ENCODE measurements around the gene CAPN5.

Gene CAPN5

GRCh38 chr11:77138106-77138649 lies 71.4 kb downstream of the CAPN5 start:
- no peak for DNase-seq

DNA sequence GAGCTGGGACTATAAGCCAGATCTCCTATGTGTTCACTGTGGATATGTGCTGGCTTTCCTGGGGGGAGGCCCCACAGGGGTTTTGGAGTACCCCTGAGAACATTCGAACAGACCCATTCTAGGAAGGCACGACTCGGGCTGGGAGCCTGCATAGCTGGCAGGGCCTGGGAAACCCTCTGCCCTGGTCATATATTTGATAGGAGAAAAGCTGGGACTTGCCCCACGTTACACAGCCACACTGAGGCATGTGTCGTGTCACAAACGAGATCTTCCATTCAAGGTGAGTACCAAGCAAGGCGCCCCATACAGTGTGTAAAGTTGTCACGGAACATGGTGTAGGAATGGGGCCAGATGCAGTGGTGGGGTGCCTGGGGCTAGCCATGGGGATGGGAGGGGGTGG lies 72.4 kb downstream of the CAPN5 start:
- DNase-seq: no peak

DNA sequence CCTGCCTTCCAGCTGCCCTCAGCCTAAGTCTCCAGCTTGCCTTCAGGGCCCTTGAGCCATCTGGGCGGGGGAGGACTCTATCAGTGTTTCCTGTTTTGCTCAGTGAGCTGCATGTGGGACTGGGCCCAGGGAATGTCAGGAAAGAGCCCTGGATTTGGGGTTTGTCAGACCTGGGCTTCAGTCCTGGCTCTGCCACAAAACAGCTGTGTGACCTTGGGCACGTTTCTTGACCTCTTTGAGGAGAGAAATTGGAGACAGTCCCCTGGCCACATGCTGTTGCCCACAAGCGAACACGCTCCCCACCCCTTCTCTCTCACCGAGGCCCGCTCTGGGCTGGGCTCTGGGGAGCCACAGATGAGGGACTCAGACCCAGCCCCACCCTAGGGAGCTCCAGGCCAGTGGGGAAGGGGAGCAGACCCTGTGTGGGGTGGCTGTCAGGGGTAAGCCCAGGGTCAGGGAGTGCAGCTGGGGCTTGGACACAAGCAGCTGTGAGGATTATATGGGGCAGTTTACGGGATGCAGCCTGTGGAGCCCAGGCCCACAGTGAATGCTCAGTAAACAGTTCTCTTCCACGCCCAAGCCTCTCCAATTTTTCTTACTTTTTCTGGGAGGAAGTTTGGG lies 73.6 kb downstream of the CAPN5 start:
- no peak for DNase-seq

DNA sequence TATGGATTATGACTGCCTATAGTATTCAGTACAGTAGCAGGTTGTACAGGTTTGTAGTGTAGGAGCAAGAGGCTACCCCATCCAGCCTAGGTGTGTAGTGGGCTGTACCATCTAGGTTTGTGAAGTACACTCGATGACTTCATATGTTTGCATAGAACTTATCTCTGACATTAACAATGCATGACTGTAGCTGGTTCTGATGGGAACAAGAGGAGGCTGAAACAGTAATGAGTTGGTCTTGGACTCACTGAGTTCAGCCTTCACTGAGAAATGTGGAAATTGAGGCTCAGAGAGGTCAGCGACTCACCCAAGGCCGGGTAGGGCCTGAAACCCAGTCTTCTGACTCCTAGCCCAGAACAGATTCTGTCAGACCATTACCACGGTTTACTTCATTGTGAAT lies 74.3 kb downstream of the CAPN5 start:
- no peak for DNase-seq

GRCh38 chr11:77141475-77141874 lies 74.7 kb downstream of the CAPN5 start:
- no peak for DNase-seq

- no peak for DNase-seq
Measured at GRCh38 chr11:77142091-77142975, 75.6 kb downstream of the CAPN5 start.

DNA sequence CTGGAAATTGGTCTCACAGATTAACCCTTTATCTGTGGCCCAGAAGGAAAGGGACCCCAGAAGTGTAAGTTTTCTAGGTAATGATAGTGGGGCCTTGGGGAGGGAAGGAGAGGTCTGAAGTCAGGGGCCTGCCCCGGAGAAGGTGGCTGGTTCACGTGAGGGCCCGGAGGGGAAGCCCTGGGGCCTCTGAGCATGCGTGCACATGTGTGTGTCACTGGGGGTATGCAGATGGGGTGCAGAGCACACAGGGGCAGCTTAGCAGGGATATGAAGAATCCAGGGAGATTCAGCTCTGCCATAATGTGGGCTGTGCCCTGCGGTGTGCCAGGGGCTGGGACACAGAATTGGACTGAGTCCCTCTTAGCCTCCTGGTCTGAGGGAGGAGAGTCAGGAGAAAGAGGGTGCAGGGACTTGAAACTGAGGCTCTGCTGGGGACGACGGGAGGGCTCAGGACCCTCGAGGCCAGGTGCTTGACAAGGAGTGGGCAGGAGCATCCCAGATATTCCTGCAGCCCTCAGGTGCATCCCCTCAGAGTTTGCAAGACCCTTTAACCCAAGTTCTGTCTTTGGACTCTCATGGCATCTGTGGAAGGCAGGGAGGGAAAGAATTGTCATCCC lies 76.7 kb downstream of the CAPN5 start:
- DNase-seq: no peak

DNA sequence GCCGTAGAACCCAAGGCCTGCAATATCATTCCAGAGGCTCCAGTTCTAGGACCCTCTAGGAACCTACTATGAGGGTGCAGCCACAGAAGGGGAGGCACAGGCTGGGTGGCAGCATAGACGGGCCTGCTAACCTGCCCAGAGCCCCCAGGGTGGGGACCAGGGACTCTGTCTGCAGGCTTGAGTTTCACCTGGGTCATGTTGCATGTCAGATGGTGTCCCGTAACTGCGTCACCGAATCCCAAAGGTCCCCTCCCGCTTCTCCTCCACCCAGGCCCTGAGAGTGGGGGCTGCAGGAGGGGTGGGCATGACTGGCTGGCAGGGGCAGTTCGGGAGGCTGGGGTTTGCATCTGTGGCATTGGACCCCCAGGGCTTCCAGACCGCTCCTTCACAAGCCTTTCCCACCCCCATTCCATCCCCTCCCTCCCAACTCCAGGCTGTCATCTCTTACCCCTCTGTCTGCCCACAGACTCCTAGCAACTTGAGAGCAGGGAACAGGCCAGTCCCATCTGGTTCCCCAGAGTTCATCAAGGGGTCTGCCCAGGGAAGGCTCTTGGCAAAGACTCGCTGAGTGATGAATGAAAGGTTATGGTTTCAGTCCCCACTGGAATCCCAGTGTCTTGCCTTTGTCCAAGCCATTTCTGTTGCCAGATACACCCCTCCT lies 77.6 kb downstream of the CAPN5 start:
- DNase-seq: no peak

- DNase-seq: no peak
Measured at GRCh38 chr11:77144857-77145428, 78.2 kb downstream of the CAPN5 start.

DNA sequence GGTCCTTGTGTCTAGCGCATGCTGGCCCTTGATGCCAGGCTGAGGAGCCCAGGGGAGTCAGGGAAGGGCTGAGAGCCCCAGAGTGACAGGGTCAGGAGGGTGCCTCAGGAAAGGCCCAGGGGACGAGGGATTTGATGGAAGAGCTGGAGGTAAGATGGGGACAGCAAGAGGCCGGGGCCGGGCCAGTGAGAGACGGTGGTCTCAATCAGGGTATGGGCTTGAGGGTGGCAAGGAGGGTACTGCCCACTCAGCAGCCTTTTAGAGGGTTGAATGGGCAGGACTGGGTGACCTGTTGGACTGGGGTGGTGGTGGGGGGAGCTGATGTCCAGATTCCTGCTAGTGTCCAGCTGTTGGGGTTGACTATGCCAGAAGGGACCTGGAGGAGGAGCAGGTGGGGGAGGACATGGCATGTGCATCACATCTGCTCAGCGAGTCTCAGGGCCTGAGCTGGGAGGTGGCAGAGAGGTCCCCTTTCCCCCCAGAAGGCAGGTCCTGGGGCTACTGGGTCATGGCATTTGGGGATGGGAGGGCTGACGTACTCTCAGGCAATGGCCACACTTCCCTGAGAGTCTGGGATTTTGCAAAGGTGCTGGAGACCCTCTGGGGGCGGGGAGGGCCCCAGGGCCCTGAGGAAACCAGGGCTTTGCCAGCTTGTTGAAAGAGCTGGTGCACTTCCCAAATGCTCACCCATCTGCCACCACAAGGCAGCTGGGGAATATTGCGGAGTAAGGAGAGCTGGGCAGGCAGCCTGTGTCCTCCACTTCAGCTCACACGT lies 79.7 kb downstream of the CAPN5 start:
- no peak for DNase-seq

- no peak for DNase-seq
Measured at GRCh38 chr11:77147036-77147315, 80.2 kb downstream of the CAPN5 start.

- no peak for DNase-seq
Measured at GRCh38 chr11:77147668-77148321, 81.0 kb downstream of the CAPN5 start.

- no peak for DNase-seq
Measured at GRCh38 chr11:77148963-77149715, 82.4 kb downstream of the CAPN5 start.

GRCh38 chr11:77149716-77150392 lies 83.1 kb downstream of the CAPN5 start:
- DNase-seq: no peak

DNA sequence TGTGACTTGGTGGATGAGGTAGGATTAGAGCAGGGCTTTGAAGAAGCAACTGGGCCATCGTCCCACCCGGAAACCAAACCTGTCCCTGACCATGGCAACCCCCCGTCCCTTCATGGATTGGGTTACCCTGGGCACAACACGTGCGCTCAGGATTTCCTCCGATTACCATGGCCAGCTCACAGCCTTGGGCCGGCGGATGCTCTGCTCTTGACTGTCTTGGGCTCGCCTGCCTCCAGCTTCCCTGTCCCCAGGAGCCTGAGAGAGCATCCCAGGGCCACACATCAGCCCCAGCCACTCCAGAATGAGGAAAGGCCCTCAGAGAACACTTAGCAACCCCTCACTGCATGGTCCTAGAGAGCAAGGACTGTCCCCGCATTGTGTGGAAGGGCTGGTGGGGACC lies 84.1 kb downstream of the CAPN5 start:
- DNase-seq: no peak

DNA sequence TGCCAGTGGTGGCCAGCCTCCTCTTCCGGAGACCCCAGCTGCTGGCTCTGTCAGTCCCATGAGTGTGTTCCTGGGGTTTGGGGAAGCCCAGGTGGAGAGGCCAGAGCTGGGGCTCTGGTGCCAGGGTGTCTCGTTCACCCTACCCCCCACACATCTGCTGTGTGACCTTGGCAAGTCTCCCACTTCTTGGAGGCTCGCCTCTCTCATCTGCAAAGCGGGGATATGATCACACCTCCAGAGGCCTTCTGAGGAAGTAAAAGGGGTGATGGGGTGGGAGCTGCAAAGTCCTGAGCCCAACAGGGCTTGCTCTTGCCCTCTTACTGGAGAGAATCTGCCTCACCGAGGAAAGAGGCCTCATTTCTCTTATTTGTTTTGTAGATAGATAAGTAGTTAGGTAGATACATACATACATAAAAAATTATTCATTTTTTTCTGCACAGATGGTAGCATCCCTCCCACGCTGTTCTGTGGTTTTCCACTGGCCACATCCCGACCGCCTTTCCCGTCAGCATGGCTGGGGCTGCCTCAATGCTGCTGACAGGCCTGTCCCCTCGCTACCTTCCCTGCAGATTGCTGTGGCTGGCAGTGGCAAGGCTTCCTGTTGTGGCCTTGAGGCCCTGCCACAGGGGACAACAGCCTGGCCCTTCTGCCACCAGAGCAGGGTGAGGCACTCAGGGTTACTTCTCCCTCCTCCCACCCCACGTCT lies 85.2 kb downstream of the CAPN5 start:
- no peak for DNase-seq

DNA sequence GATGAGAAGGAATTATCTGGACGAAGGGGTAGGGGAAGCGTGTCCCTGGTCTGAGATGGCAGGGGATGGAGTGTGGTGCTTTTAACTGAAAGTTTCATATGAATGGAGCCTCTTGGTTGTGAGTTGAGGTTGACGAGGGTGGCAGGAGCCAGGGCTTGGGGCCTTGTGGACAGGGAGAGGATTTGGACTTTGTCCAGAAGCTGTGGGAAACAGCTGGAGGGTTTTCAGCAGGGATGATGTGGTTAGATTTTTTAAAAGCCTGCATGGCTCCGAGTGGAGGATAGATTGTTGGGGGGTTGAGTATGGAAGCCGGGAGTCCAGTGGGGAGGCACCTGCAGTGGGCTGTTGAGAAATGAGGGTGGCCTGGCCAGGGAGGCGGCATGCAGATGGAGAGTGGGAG lies 86.1 kb downstream of the CAPN5 start:
- DNase-seq: no peak

DNA sequence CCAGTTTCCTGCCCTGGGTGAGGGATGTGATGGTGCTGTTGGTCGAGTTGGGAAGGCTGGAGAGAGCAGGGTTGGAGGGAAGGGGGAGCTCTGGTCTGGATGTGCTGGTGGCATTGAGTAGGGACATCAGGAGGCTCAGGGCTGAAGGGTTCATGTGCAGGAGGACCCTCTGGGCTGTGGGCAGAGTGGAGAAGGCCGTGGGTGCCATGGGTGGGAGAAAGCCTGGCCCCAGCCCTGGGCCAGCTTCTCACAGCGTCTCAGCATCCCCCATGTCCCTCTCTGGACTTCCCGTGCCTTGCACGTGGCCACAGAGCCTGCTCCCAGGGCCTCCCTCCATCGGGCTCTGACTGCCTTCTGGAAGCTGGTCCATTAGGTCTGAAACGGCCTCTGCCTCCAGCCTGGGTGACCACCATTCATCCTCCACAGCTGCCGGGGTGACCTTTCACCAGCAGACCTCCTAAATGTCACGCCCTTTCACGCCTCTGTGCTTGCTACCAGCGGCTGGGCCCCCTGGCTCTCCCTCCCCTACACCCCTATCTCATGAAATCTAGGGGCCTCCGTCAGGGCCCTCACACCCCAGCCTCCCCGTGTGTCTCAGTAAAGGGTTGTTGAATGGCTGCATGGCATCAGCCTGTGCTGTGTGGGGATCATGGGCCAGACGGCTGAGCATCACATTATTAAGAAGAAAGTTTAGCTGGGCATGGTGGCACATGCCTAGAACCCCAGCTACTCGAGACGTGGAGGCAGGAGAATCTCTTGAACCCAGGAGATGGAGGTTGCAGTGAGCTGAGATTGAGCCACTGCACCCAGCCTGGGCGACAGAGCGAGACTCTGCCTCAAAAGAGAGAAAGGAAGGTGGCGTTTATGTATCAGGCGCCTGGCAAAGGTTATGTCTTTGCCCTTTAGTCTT lies 86.8 kb downstream of the CAPN5 start:
- no peak for DNase-seq
